ENCODE measurements around the gene FREM3. TPM values are rescaled to one million over a fixed set of nuclear protein-coding genes. Genes with fewer than 3 reads are reported as not detected.

FREM3 gene
- total and polyA plus RNA-seq, 4 donors = under 0.01 to 2.3 (median 0.12) TPM; not detected in 1

- no peak overlapping the region for H3K4me3 ChIP-seq
- no peak for TF ChIP-seq CTCF (IDR thresholded peaks at IDR 0.05; ENCODE audit: control extremely low read depth, extremely low read depth)
- H3K9ac ChIP-seq (ENCODE audit: insufficient read depth in 1 of 2, low read length in 2 of 2) = no peak overlapping the region
- H3K9me3 ChIP-seq (ENCODE audit: control insufficient read depth in 4 of 4, insufficient read depth in 3 of 4, low read length in 3 of 4) = no peaks in the 10 kb centered on the region
- no peak overlapping the region for H3K27ac ChIP-seq (ENCODE audit: low read depth in 1 of 2, low read length in 1 of 2)
- 78 to 82% methylated on average over 3 of the region's 3 CpGs for WGBS, 2 donors
- ATAC-seq (ENCODE audit: insufficient read depth, low FRiP score) (no peak), DNase-seq (no peak)
- no peaks in the 10 kb centered on the region for H3K27me3 ChIP-seq (ENCODE audit: control insufficient read depth in 3 of 3, insufficient read depth in 3 of 3, low read length in 2 of 3)
- peaks cover 0 to 22% (median 10%) of the 10 kb centered on the region in 5 donors for H3K4me1 ChIP-seq (ENCODE audit: control insufficient read depth in 5 of 5, insufficient read depth in 5 of 5, low read length in 5 of 5)
- no peaks in the 10 kb centered on the region for H3K36me3 ChIP-seq (ENCODE audit: control insufficient read depth in 4 of 4, insufficient read depth in 4 of 4, low read length in 4 of 4)
Measured at GRCh38 chr4:143623896-143624295, 76.6 kb downstream of the FREM3 start.

- DNase-seq (no peak), ATAC-seq (ENCODE audit: insufficient read depth, low FRiP score) (no peak)
- no peaks in the 10 kb centered on the region for H3K4me1 ChIP-seq (ENCODE audit: control insufficient read depth in 5 of 5, insufficient read depth in 5 of 5, low read length in 5 of 5)
- H3K9ac ChIP-seq (ENCODE audit: insufficient read depth in 1 of 2, low read length in 2 of 2) = no peak overlapping the region
- no peak overlapping the region for H3K27ac ChIP-seq (ENCODE audit: low read depth in 1 of 2, low read length in 1 of 2)
- 46 to 53% methylated on average over 1 of the region's 1 CpG for WGBS, 2 donors
- no peaks in the 10 kb centered on the region for H3K27me3 ChIP-seq (ENCODE audit: control insufficient read depth in 3 of 3, insufficient read depth in 3 of 3, low read length in 2 of 3)
- H3K36me3 ChIP-seq (ENCODE audit: control insufficient read depth in 4 of 4, insufficient read depth in 4 of 4, low read length in 4 of 4) = no peaks in the 10 kb centered on the region
- H3K9me3 ChIP-seq (ENCODE audit: control insufficient read depth in 4 of 4, insufficient read depth in 3 of 4, low read length in 3 of 4) = no peaks in the 10 kb centered on the region
- no peak for TF ChIP-seq CTCF (IDR thresholded peaks at IDR 0.05; ENCODE audit: control extremely low read depth, extremely low read depth)
- H3K4me3 ChIP-seq = no peak overlapping the region
Measured at GRCh38 chr4:143618811-143619210, 81.7 kb downstream of the FREM3 start.

- Histone ChIP-seq H3K4me3 (no peak overlapping the region), H3K9ac (ENCODE audit: insufficient read depth in 1 of 2, low read length in 2 of 2) (no peak overlapping the region), H3K27ac (ENCODE audit: low read depth in 1 of 2, low read length in 1 of 2) (no peak overlapping the region), H3K9me3 (ENCODE audit: control insufficient read depth in 4 of 4, insufficient read depth in 3 of 4, low read length in 3 of 4) (no peaks in the 10 kb centered on the region), H3K27me3 (ENCODE audit: control insufficient read depth in 3 of 3, insufficient read depth in 3 of 3, low read length in 2 of 3) (no peaks in the 10 kb centered on the region), H3K36me3 (ENCODE audit: control insufficient read depth in 4 of 4, insufficient read depth in 4 of 4, low read length in 4 of 4) (no peaks in the 10 kb centered on the region), H3K4me1 (ENCODE audit: control insufficient read depth in 5 of 5, insufficient read depth in 5 of 5, low read length in 5 of 5) (no peaks in the 10 kb centered on the region)
- no peak for DNase-seq
- no peak for TF ChIP-seq CTCF (IDR thresholded peaks at IDR 0.05; ENCODE audit: control extremely low read depth, extremely low read depth)
- WGBS, 2 donors = 89% methylated on average over 6 of the region's 6 CpGs
- ATAC-seq (ENCODE audit: insufficient read depth, low FRiP score) = no peak
Measured at GRCh38 chr4:143617994-143618679, 82.3 kb downstream of the FREM3 start.

GRCh38 chr4:143616771-143617170 is 83.7 kb downstream of the FREM3 start:
- 78 to 80% methylated on average over 6 to 8 of the region's 8 CpGs for WGBS, 2 donors
- H3K4me3 ChIP-seq = no peak overlapping the region
- ATAC-seq (ENCODE audit: insufficient read depth, low FRiP score) (no peak), DNase-seq (no peak)
- no peak overlapping the region for H3K9ac ChIP-seq (ENCODE audit: insufficient read depth in 1 of 2, low read length in 2 of 2)
- no peaks in the 10 kb centered on the region for H3K36me3 ChIP-seq (ENCODE audit: control insufficient read depth in 4 of 4, insufficient read depth in 4 of 4, low read length in 4 of 4)
- no peak overlapping the region for H3K27ac ChIP-seq (ENCODE audit: low read depth in 1 of 2, low read length in 1 of 2)
- no peak for TF ChIP-seq CTCF (IDR thresholded peaks at IDR 0.05; ENCODE audit: control extremely low read depth, extremely low read depth)
- no peaks in the 10 kb centered on the region for H3K9me3 ChIP-seq (ENCODE audit: control insufficient read depth in 4 of 4, insufficient read depth in 3 of 4, low read length in 3 of 4)
- no peaks in the 10 kb centered on the region for H3K27me3 ChIP-seq (ENCODE audit: control insufficient read depth in 3 of 3, insufficient read depth in 3 of 3, low read length in 2 of 3)
- H3K4me1 ChIP-seq (ENCODE audit: control insufficient read depth in 5 of 5, insufficient read depth in 5 of 5, low read length in 5 of 5) = no peaks in the 10 kb centered on the region
